ENCODE measurements around the gene PGP.
"Not testable (repeated sequence)": the region's sequence is repeated elsewhere in the genome, so short reads cannot be mapped to it uniquely, and the experiment has no call there.

PGP gene, protein sequence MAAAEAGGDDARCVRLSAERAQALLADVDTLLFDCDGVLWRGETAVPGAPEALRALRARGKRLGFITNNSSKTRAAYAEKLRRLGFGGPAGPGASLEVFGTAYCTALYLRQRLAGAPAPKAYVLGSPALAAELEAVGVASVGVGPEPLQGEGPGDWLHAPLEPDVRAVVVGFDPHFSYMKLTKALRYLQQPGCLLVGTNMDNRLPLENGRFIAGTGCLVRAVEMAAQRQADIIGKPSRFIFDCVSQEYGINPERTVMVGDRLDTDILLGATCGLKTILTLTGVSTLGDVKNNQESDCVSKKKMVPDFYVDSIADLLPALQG

DNA sequence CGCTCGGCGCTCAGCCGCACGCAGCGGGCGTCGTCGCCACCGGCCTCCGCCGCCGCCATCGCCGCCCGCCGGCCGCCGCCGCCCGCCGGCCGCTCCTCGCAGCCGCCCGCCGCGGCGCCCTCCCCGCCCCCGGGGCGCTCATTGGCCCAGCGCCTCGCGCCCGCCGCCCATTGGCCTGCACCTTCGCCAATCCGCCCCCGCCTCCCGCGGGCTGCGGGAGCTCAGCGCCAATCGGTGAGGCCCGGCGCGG is at the start of gene PGP:
Gene PGP (minus strand): TSS at position 122 of the 250 bp plus-strand sequence. CDS start 63 bp downstream, at position 59.
- no peak for DNase-seq (ENCODE audit: low read depth in 2 of 2)

DNA sequence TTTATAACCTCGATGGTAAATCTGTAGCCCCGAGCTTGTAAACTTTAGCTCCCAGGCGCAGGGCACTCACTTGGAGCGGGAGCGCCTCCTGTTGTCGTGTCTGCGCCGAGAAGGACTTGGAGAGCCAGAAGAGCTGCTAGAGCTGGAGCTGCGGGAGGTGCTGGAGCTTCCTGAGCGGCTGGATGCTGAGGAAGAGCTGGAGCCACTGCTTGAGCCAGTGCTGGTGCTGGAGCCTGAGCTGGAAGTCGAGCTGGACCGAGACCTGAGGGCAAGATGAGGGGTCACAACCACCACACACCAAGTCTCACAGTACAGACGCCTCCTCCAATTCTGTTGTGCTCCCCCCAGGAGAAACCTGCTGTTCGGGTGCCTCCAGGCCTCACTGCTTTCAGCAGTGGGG is 48.4 kb upstream of the PGP start:
- DNase-seq (ENCODE audit: low read depth in 2 of 2): not testable (repeated sequence)

DNA sequence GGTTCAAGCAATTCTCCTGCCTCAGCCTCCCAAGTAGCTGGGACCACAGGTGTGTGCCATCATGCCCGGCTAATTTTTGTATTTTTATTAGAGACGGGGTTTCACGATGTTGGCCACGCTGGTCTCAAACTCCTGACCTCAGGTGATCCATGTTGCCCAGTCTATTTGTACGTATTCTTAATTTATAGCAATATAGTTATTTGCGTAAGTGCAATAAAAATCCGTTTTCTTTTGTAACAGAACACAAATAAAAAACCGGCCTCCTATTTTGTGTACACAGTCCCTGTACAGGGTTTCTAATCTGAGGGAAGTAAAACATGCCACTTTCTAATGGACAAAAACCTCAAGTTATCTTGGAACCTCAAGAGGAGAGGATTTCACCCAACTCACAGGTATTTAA is 45.6 kb upstream of the PGP start:
- DNase-seq (ENCODE audit: low read depth in 2 of 2): no peak

DNA sequence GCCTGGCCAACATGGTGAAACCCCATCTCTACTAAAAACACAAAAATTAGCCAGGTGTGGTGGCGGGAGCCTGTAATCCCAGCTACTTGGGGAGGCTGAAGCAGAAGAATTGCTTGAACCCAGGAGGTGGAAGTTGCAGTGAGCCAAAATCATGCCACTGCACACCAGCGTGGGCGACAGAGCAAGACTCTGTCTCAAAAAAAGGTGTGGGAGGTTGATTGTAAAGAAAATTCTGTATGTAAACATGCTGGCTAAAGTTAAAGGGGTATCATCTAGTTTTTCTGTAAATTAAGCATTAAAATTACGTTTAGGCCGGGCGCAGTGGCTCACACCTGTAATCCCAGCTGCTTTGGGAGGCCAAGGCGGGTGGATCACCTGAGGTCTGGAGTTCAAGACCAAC is 43.9 kb upstream of the PGP start:
- not testable (repeated sequence) for DNase-seq (ENCODE audit: low read depth in 2 of 2)

DNA sequence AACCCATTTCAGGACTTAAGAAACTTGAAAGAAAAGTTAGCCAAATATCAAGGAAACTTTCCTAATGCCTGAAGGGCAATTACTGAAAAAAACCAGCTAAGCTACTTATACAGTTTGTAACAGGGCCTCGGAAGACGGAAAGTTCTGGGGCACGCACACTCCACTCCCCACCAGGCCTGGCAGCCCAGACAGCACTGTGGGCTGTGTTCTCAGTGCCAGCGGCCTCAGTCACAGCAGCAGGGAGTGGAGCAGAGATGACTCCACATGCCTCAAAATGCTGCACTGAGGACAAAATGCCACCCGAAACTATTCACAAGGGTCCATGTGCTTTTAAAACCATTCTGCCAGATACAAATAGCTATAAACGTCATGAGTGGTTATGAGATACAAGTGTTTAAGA is 43.1 kb upstream of the PGP start:
- DNase-seq (ENCODE audit: low read depth in 2 of 2): no peak

DNA sequence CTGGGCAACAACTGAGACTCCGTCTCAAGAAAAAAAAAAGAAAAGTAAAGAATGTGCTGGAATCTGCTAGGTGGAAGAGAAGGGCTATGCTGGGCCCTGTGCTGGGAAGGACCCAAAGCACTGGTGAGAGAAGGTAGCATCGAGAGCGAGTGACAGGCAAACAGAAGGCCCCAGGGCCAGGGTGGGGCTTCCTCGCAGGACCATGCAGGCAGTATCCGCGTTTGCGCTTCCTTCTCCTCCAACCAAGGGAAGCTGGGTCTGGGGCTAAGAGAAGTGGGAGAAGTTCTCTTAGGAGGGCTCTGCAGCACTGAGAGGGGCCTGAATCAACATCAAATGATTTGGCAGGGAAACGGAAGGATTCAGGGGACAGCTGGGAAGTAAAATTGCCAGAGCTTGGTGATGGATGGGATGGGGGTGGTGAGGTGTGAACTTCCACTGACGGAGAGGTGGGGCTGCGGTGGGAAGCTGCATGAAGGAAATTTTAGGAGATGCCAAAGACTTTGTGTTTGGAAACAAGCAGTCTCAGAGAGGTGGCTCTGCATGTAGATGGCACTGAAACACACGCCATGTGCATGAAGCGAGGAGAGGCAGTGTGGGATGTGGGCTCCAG is 42.0 kb upstream of the PGP start:
- DNase-seq (ENCODE audit: low read depth in 2 of 2): no peak

DNA sequence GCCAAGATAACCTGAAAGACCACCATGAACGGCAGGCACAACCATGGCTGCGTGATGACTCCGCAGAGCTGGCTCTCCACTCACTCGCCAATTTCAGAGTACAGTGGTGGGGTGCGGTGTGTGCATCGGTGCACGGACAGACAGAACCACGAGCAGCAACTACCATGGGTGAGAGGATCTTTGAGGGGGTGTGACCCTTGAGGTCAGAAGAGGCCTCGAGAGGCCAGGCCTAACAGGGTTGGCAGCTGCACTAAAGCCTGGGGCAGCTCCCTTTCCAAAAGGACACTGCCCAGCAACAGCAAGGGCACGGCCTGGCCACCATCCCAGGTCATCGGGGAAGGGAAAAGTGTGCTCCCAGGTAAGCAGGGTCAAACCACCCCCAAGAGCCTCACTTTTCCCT is 38.7 kb upstream of the PGP start:
- DNase-seq (ENCODE audit: low read depth in 2 of 2): no peak

DNA sequence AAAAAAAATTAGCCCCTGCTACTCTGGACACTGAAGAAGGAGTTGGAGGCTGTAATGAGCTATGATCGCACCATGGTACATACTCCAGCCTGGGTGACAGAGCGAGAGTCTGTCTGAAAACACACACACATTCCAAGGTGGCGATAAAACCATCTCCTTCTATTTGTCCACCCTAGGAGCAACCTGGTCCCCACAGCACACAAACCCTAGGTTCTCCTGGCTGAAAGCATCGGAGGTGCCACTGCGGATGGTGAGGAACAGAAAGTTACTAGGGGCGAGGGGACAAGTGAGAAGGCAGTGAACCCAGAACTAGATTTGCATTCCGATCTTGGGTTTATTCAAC is 38.1 kb upstream of the PGP start:
- no peak for DNase-seq (ENCODE audit: low read depth in 2 of 2)

DNA sequence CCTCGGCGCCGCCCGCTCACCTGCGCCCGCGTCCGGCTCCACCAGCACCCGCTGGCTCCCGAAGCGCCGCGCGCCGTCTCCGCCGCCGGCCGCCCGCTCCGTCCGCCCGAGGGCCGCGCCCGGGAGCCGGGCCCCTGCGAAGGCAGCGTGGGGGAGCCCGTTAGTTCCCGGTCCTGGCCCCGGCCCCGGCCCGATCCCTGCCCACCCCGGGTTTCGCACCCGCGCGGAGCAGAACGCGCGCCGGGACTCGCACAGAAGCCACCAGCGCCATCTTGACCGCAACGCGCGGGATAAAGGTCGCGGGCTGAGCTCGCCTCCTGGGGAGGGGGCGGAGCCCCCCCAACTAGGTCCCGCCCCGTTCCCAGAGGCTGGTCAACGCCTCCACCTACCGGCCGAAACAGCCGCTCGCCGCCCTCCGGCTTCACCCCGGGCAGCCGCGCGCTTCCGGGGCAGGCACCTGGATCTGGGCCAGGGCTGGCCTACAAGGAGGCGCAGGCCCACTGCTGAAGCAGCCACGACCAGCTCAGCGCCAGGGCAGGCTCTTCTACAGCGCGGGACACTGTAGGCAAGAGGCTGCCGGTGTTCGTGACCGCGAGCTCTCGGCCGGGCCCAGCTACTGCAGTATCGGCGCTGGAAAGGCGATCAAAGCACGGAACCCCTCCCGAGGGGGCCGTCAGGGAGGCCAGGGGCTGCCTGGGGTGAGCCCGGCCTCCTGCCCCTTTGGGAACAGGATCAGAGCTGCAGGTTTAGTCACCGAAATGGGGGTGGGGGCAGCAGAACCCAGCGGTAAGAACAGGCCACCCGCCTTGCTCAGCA is 36.9 kb upstream of the PGP start, which contains the start of gene ECI1:
Gene ECI1 (minus strand): TSS at position 292 of the 816 bp plus-strand sequence. CDS start 21 bp downstream, at position 271.
- DNase-seq (ENCODE audit: low read depth in 2 of 2): peak; percentile 52 to 61

DNA sequence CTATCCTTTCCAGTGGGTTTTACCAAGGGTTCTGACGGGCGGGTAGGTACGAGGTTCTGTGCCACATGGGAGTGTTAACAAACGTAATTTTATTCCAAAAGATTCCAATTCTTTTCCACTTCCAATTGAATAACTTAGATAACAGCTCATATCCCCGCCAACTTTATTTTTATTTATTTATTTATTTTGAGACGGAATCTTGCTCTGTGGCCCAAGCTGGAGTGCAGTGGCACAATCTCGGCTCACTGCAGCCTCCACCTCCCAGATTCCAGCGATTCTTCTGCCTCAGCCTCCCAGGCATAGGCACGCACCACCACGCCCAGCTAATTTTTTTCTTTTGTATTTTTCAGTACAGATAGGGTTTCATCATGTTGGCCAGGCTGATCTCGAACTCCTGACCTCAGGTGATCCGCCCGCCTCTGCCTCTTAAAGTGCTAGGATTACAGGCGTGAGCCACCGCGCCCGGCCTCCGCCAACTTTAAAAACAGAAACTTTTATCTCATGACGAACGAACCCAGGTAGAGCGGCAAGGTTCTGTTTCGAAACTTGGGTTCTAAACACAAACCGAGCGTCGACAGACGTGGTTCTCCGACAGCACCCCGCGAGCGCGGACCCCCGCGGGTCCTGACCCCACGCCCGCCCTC is 36.1 kb upstream of the PGP start:
- DNase-seq (ENCODE audit: low read depth in 2 of 2): no peak

DNA sequence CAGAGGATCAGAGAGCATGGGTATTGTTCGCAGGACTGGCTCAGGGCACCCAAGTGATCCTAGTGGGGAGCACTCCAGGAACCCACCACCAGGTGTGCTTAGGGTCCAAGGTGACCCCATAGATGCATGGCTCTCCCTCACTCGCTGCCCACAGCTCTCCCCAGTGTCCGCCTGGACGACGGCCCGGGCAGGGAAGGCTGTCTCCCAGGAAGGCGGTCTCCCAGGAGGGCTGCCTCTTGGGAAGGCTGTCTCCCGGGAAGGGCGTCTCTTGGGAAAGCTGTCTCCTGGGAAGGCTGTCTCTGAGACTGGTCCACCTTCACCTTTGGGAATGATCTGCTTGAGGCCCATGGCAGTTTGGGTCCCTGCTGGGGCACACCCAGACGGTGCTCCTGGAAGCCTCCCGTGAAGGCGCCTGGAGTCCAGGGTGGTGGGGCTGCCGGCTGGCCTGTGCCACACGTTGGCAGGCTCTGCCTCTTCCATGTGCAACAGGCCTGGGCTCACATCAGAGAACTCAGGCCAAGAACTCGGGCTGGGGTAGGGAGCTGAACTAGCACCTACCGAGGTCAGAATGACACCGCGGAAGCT is 31.8 kb upstream of the PGP start:
- no peak for DNase-seq (ENCODE audit: low read depth in 2 of 2)

DNA sequence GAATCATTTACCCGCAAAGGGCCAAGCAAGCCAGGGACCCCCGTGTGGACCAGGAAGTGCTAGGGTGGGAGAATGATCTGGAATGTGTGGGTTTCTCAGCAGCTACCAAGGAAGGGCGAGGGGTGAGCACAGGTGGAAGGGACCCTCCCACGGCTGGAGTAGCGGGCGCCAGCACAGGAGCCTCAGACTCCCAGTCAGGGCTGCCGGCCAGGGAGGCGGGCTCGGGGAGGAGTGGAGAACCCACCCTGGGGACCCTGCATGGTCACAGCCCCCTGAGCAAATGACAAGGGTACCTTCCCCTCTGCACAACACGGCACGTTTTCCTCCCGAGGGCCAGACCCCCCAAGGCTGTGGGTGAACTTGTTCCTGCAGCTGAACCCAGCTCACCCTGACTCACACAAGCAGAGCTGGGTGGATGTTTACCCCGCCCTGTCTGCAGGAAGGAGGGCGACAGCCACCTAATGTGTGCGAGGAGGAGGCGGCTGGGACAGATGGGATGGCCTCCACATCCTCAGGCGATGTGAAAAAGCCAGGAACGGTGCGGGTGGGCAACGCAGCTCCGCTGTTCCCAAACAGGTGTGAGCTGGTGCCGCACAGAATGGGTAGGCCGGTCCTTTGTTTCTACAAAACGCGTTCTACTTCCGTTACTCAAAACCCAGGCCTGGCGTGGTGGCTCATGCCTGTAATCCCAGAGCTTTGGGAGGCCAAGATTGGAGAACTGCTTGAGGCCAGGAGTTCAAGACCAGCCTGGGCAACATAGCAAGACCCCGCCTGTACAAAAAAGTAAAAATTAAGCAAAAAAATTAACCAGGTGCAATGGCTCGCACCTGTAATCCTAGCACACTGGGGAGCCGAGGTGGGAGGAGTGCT is 30.5 kb upstream of the PGP start:
- no peak for DNase-seq (ENCODE audit: low read depth in 2 of 2)

DNA sequence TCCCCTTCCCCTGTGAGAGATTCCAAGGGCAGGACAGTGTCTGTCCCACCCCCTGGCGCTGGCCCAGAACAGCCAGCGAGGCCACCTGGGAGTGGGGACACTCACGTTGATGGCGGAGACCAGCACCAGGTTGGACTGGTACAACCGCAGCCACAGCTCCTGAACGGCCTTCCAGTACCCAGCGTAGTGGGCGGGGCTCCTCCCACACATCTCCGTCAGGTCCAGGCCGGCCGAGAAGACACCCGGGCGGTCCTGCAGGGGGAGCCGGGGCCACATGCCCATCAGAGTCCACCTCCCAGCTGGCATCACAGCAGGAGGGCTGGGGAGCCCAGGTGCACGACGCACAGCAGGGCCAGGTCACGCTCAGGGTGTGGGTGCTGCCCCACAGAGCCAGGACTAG is 29.7 kb upstream of the PGP start:
- no peak for DNase-seq (ENCODE audit: low read depth in 2 of 2)

DNA sequence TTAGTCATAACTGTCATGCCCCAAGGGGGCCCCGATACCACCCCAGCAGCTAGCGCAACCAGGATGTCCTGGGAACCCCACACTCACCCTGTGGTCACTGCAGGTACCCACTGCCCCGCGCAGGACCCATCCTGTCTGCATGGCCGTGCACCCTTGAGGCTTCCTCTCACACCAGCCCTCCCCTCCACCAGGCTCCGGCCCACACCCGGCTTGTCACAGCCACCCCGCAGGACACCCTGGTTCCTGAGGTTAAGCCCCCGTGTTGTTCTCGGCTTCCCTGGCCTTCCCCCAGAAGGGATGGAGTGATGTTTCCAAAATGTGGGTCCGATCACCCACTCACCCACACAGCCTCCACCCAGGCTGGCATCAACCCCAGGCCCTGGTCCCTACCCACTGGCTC is 29.1 kb upstream of the PGP start:
- DNase-seq (ENCODE audit: low read depth in 2 of 2): no peak

DNA sequence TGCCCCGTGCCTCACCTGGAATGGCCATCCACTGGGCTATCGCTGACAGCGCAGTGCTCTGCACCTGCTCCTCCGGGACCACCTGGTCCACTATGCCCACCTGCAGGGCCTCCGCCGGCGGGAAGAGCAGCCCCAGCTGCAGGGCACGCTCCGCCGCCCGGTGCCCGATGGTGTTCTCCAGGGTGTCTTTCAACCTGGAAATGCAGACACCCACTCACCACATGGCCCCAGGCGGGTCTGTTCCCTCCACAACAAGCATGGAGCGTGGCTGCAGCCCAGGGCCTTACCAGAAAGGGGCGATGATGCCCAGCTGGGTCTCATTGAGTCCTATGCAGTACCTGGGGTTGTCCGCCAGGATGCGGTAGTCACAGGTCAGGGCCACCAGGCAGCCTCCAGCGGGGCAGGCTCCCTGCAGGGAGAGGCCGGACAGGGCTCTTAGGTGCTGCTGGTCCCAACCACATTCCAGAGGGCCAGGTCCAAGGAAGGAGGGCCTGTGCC is 28.4 kb upstream of the PGP start:
- DNase-seq (ENCODE audit: low read depth in 2 of 2): no peak

DNA sequence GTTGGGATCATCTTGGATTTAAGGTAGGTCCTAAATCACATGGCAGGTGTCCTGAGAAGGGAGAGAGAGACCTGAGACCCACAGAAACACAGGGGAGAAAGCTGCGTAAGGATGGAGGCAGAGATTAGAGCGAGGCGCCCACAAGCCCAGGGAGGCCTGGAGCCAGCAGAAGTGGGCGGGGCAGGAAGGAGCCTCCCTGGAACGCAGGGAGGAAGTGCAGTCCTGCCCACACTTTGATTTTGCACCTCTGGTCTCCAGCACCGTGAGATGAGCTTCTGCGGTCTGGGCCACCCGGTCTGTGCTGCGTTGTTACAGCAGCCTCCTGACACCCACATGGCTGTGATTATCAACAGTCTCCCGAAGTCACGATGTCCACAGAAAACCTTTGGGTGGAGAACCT is 28.0 kb upstream of the PGP start:
- DNase-seq (ENCODE audit: low read depth in 2 of 2): no peak

DNA sequence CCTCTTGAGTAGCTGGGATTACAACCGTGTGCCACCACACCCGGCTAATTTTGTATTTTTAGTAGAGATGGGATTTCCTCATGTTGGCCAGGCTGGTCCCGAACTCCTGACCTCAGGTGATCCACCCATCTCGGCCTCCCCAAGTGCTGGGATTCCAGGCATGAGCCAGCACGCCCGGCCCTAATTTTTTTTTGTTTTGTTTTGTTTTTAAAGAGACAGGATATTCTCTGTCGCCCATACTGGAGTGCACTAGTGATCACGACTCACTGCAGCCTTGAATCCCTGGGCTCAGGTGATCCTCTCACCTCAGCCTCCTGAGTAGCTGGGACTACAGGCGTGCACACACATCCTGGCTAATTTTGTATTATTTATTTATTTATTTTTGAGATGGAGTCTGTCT is 25.7 kb upstream of the PGP start:
- not testable (repeated sequence) for DNase-seq (ENCODE audit: low read depth in 2 of 2)

DNA sequence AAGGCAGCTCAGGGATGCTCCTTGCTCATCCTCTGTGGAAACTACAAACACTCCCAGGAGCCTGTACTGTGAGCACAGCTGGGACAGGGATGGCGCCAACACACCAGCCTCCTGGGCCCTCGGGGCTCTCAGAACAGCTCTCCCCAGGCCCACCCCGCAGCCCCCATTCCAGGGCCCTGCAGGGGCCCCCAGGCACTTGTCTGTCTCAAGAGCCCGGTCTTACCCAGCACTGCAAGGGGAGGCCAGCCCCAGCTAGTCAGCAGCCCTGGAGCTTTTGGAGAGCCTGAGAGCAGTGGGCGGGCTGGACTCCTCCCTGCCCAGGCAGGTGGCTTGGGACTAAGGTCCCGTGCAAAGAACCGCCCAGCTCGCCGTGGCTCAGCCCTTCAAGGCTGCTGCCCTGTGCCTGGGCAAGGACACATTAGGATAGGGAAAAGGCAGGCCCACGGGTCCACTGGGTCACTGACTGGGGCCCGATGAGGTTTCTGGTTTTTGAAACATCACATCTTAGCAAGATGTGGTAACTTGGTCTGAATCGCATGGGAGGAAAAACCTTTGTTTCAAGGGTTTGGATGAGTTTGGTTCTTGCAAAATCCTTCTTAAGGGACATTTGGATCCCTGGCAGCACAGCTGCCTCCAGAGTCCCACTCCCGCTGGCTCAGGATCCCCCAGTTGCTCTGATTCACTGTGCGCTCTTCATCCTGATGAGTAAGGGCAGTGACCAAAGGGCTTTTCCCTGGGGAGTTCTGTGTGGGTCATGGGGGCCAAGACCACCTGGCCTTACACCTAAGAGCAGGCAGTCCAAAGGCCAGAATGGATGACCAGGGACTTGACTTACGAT is 24.4 kb upstream of the PGP start:
- DNase-seq (ENCODE audit: low read depth in 2 of 2): no peak

DNA sequence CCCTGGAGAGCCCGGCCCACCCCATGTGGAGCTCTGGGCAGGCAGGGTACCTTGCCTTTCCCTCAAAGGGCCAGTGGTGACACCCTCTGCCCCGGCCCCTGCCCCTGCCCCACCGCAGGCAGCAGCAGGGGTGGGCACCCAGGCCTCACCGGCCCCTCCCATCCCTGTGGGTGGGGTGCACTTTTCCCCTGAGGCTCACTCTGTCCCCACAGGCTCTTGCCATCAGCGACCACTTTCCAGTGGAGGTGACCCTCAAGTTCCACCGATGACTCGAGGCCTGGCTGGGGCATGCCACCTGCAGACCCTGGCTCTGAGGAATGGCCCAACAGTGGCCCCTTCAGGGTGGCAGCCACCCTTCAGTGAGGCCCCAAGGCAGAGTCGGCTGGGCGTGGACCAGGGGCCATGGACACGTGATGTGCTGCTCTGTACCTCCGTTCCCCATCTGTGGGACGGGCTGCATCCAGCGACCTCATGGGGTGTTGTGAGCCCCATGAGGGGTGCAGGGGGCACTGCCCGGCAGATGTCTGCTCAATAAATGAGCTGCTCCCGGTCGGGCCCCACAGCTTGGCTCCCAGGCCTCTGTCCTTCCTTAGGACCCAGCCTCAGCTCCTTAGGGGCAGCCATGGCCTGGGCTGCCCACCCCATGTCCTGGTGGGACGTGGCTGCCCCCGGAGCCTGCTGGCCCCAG is 23.7 kb upstream of the PGP start:
- DNase-seq (ENCODE audit: low read depth in 2 of 2): no peak

Data from activated CD8-positive, alpha-beta memory T cell treated with anti-CD3 and anti-CD28 coated beads for 4 hours (primary cell).